ENCODE results near the gene C7orf33. TPM values are rescaled to one million over a fixed set of nuclear protein-coding genes. Genes with fewer than 3 reads are reported as not detected.
"Not testable (repeated sequence)": the region's sequence is repeated elsewhere in the genome, so short reads cannot be mapped to it uniquely, and the experiment has no call there.

C7orf33 gene, protein sequence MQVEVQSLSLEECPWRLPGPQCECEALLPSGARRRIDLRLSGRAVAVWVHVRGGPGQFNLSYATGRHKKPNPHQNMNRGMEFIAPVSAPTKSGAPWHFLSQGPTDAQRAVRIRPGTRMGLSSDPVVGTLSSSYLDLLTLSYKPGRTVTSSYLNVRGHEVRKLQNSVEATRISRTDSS
- polyA plus RNA-seq (2012; ENCODE audit: insufficient read depth, insufficient read length): not detected

DNA sequence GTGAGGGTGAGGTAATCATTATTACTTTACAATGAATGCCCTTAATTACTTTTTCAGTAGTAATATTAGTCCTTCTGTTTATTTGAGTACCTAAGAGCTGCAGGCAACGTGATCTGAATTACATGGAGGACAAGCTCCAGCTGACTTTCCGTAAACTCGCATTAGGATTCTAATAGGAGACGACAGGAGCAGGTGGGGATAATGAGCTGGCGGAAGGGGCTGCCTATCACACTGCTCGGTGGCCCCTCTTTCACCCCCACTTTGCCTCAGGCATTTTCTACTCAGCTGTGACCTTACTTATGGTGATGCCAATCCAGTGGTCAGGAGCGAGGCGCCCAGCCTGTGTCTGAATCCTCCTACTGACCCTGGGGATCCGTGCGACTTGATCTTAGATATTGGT, at the start of gene C7orf33:
Gene C7orf33, plus strand, starts transcription at position 296 of the 400 bp plus-strand sequence. CDS start 160 bp downstream, outside the sequence.
- H3K4me3 ChIP-seq (ENCODE audit: low read length): no peak within 1 kb of the TSS

GRCh38 chr7:148541891-148542504, 48.6 kb upstream of the C7orf33 start:
- H3K4me3 ChIP-seq (ENCODE audit: low read length): no peak overlapping the region
- DNase-seq (ENCODE audit: low read depth, low spot score): no peak

More for the DNA sequence above, at the start of gene C7orf33:
- no peak for DNase-seq (ENCODE audit: low read depth, low spot score)

GRCh38 chr7:148543302-148543701, 47.3 kb upstream of the C7orf33 start:
- no peak for DNase-seq (ENCODE audit: low read depth, low spot score)

DNA sequence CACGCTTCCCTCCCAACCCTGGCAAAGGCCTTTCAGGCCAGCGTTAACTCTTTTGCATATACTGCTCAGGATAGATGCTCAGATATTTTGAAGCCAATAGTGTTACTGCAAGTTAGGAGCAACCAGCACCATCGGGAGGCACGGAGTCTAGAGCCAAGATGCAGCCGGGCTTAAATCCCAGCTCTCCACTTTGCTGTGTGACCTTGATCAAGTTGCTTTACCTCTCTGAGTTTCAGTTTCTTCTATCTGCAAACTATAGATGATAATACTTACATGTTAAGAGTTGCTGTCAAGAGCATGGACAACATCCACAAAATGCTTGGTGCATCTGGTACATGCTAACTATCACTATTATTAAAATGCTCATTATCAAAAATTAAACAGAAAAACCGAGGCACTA, 45.4 kb upstream of the C7orf33 start:
- no peak for DNase-seq (ENCODE audit: low read depth, low spot score)
- no peak overlapping the region for H3K4me3 ChIP-seq (ENCODE audit: low read length)

More at GRCh38 chr7:148543302-148543701, 47.3 kb upstream of the C7orf33 start:
- no peak overlapping the region for H3K4me3 ChIP-seq (ENCODE audit: low read length)

GRCh38 chr7:148545932-148546331, 44.6 kb upstream of the C7orf33 start:
- DNase-seq (ENCODE audit: low read depth, low spot score): no peak
- H3K4me3 ChIP-seq (ENCODE audit: low read length): no peak overlapping the region

DNA sequence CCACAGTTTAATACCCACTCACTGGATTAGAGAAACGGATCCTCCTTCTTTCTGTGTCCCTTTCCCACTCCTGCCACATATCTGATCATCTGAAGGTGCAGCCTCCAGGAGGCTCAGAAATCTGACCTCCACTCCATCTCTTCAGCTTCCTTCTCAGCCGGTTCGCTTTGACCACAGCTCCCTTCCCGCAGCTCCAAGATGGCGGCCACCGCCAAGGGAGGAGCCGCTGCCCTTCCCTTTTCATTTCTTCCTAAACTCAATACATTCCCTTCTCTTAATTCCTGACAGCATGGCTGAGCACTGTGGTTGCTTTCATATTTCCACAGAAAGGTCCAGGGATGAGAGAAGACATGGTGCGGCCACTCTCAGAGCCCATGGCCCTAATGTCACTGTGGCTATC, 43.7 kb upstream of the C7orf33 start:
- no peak for DNase-seq (ENCODE audit: low read depth, low spot score)
- no peak overlapping the region for H3K4me3 ChIP-seq (ENCODE audit: low read length)

GRCh38 chr7:148547951-148548350, 42.6 kb upstream of the C7orf33 start:
- no peak overlapping the region for H3K4me3 ChIP-seq (ENCODE audit: low read length)
- DNase-seq (ENCODE audit: low read depth, low spot score): no peak

GRCh38 chr7:148553979-148554378, 36.6 kb upstream of the C7orf33 start:
- no peak overlapping the region for H3K4me3 ChIP-seq (ENCODE audit: low read length)
- DNase-seq (ENCODE audit: low read depth, low spot score): no peak

- DNase-seq (ENCODE audit: low read depth, low spot score): no peak
These were observed 33.7 kb upstream of the C7orf33 start for GRCh38 chr7:148556892-148557291.

DNA sequence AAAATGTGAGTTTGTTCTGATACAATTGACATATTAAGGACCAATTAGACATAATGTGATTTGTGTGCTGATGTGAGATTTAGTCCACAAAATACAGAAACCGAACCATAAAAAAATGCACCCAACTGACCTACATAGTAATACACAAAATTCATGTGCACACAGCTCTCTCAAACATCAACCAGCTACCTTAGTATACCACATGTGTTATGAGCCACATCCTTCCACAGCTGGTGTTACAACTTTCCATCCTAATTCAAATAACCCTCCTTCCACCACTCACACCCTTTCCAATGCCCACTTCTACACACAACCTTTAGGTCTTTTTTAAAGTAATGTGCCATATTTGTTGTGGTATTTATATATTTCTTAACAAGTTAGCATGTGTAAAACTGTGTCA, 31.7 kb upstream of the C7orf33 start:
- H3K4me3 ChIP-seq (ENCODE audit: low read length): no peak overlapping the region
- no peak for DNase-seq (ENCODE audit: low read depth, low spot score)

More at GRCh38 chr7:148556892-148557291, 33.7 kb upstream of the C7orf33 start:
- H3K4me3 ChIP-seq (ENCODE audit: low read length): no peak overlapping the region

GRCh38 chr7:148561099-148561498, 29.5 kb upstream of the C7orf33 start:
- no peak overlapping the region for H3K4me3 ChIP-seq (ENCODE audit: low read length)
- DNase-seq (ENCODE audit: low read depth, low spot score): no peak

GRCh38 chr7:148563583-148564274, 26.8 kb upstream of the C7orf33 start:
- no peak overlapping the region for H3K4me3 ChIP-seq (ENCODE audit: low read length)
- DNase-seq (ENCODE audit: low read depth, low spot score): no peak

DNA sequence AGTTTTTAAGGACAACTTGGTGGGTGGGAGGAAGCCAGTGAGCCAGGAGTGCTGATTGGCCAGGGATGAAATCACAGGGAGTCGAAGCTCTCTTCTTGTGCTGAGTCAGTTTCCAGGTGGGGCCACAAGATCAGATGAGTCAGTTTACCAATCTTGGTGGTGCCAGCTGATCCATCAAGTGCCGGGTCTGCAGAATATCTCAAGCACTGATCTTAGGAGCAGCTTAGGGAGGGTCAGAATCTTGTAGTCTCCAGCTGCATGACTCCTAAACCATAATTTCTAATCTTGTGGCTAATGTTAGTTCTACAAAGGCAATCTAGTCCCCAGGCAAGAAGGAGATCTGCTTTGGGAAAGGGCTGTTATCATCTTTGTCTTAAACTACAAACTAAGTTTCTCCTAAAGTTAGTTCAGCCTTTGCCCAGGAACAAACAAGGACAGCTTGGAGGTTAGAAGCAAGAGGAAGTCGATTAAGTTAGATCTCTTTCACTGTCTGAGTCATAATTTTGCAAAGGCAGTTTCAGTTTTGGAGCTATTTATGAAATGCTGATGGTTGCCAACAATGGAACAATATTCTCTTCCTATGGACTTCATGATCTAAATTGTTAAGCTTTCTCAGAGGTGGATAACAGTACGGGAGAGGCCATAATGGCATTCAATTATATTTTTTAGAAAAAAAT, 26.2 kb upstream of the C7orf33 start:
- H3K4me3 ChIP-seq (ENCODE audit: low read length); DNase-seq (ENCODE audit: low read depth, low spot score): not testable (repeated sequence)

DNA sequence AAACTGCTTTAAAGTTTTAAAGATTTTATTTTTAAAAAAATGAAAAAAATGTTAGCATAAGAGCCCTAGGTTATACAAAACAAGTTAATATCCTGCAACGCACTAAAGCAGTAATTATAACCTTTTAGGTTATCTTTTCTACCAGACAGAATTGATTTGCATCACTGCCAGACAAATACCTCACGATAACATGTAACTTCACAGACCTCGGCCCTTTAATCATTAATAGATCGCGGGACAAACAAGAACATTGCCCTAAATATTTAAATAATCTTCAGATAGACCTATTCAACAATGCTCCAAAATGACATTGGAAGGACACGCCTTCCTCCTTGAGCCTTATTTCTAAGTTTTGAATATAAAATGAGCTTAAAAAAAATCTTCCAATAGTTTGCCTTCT, 23.8 kb upstream of the C7orf33 start:
- H3K4me3 ChIP-seq (ENCODE audit: low read length): no peak overlapping the region

GRCh38 chr7:148567524-148567923, 23.0 kb upstream of the C7orf33 start:
- no peak overlapping the region for H3K4me3 ChIP-seq (ENCODE audit: low read length)
- DNase-seq (ENCODE audit: low read depth, low spot score): no peak

More for the DNA sequence above, 23.8 kb upstream of the C7orf33 start:
- no peak for DNase-seq (ENCODE audit: low read depth, low spot score)

DNA sequence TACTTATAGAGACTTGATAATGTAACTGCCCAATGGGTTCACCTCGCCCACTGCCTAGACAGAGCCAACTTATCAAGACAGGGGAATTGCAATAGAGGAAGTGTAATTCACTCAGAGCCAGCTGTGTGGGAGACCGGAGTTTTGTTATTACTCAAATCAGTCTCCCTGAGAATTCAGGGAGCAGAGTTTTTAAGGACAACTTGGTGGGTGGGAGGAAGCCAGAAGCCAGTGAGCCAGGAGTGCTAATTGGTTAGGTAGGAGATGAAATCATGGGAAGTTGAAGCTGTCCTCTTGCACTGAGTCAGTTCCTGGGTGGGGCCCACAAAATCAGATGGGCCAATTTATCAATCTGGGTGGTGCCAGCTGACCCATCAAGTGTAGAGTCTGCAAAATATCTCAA, 20.1 kb upstream of the C7orf33 start:
- H3K4me3 ChIP-seq (ENCODE audit: low read length): no peak overlapping the region
- DNase-seq (ENCODE audit: low read depth, low spot score): no peak

DNA sequence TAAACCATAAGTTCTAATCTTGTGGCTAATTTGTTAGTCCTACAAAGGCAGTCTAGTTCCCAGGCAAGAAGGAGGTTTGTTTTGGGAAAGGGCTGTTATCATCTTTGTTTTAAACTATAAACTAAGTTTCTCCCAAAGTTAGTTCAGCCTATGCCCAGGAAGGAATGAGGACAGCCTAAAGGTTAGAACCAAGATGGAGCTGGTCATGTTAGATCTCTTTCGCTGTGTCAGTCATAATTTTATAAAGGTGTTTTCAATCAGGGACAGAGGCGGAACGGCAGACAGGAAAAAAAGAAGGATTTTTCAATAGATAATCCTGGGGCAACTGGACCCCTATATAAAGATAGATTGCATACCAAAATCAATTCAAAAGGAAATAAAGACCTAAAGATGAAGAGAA, 19.6 kb upstream of the C7orf33 start:
- not testable (repeated sequence) for H3K4me3 ChIP-seq (ENCODE audit: low read length); DNase-seq (ENCODE audit: low read depth, low spot score)

GRCh38 chr7:148571381-148571780, 19.2 kb upstream of the C7orf33 start:
- no peak for DNase-seq (ENCODE audit: low read depth, low spot score)
- no peak overlapping the region for H3K4me3 ChIP-seq (ENCODE audit: low read length)

DNA sequence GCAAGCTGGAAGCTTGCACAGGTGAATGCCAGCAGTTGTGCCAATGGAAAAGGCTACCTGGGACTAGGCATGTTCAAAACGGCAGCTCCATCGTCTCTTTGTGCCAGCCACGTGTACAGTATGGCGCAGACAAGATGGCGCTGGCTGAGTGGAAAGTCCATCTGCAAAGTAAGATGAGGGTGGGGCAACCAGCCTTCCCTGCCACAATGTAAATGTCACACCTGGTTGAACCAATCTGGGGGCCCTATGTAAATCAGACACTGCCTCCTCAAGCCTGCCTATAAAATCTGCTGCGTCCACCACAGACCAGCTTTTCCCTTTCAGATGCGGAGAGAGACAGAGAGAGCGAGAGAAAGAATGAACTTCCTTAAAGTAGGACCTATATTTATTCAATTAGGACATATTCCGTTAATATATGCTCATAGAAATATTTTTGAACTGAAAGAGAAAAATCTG, 18.5 kb upstream of the C7orf33 start:
- H3K4me3 ChIP-seq (ENCODE audit: low read length): no peak overlapping the region
- no peak for DNase-seq (ENCODE audit: low read depth, low spot score)

DNA sequence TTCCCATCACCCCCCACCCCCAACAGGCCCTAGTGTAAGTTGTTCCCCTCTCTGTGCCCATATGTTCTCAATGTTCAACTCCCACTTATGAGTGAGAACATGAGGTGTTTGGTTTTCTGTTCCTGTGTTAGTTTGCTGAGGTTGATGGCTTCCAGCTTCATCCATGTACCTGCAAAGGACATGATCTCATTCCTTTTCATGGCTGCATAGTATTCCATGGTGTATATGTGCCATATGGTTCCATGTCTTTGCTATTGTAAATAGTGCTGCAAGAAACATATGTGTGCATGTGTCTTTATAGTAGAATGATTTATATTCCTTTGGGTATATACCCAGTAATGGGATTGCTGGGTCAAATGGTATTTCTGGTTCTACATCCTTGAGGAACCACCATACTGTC, 17.0 kb upstream of the C7orf33 start:
- H3K4me3 ChIP-seq (ENCODE audit: low read length); DNase-seq (ENCODE audit: low read depth, low spot score): not testable (repeated sequence)
